ENCODE data around the gene HES7. TPM values are rescaled to one million over a fixed set of nuclear protein-coding genes. Genes with fewer than 3 reads are reported as not detected.
A peak's percentile ranks its signal among the peaks of the same experiment; 100 is the strongest.

The HES7 gene
- total RNA-seq, 1 experiment from 2014 or later = 0.61 TPM

- no peaks in the 10 kb centered on the region for H3K9me2 ChIP-seq (ENCODE audit: insufficient read depth)
- POLR2A ChIA-PET = interaction anchor here (1.6 to 2.8 kb wide), 2 partner anchors 29 to 48 kb away, joined by 3 to 14 read pairs; no protein-coding TSS in a partner anchor
- no peaks in the 10 kb centered on the region for H3K9me3 ChIP-seq (ENCODE audit: control insufficient read depth in 1 of 2, insufficient read depth in 1 of 2, low read depth in 1 of 2, low read length in 2 of 2)
- no peaks in the 10 kb centered on the region for H4K20me1 ChIP-seq (ENCODE audit: insufficient read depth)
- H3K4me1 ChIP-seq (ENCODE audit: control insufficient read depth in 1 of 2, insufficient read depth in 2 of 2, low read length in 2 of 2) = peaks cover 26 to 72% of the 10 kb centered on the region in 2 experiments
- ATAC-seq = peak; percentile 18
- H2AFZ ChIP-seq (ENCODE audit: low read depth, low read length, poor library complexity, severe bottlenecking) = no peak overlapping the region
- BruUV-seq (replicated peaks) = no TSS peak
- peak overlapping the region; percentile 54 for H3K9ac ChIP-seq (ENCODE audit: low read length)
- intact Hi-C loops (cut with micrococcal nuclease) = loop anchor here (5.0 to 10.0 kb wide), 2 partner anchors 259 to 438 kb away; partner anchors contain the start of genes RPL26, TP53 and WRAP53
- no peaks in the 10 kb centered on the region for H3K79me2 ChIP-seq (ENCODE audit: insufficient read depth, low read length)
- DNase-seq (ENCODE audit: low read depth, low spot score) = peak; percentile 60
- peak overlapping the region; percentile 44 to 57 for H3K4me3 ChIP-seq (replicated peaks in 1 of 2; ENCODE audit: low read depth in 1 of 2, low read length in 2 of 2)
- H3K36me3 ChIP-seq (ENCODE audit: control insufficient read depth in 1 of 2, insufficient read depth in 2 of 2, low read length in 2 of 2) = no peaks in the 10 kb centered on the region
- CTCF ChIA-PET = no interaction called here
- RAD21 ChIA-PET (ENCODE audit: low non-redundant PET in 1 of 2, low total read pairs in 2 of 2, uncharacterized antibody in 2 of 2, unreplicated experiment in 2 of 2) = interaction anchor here in 1 of 2 experiments (0.5 kb wide), 1 partner anchor 126 kb away, joined by 3 read pairs; no protein-coding TSS in a partner anchor
- peak overlapping the region; percentile 86 for H3K4me2 ChIP-seq (ENCODE audit: low read length)
- H3K27ac ChIP-seq (ENCODE audit: low read depth, low read length) = peak overlapping the region; percentile 57; the same call in 1 of the 2 replicates
- H3K27me3 ChIP-seq (ENCODE audit: insufficient read depth, low read length) = no peaks in the 10 kb centered on the region
- peak; percentile 68 for TF ChIP-seq YY1 (IDR thresholded peaks at IDR 0.05; ENCODE audit: extremely low read depth, insufficient replicate concordance, low read depth, low read length)
- no peak for TF ChIP-seq ELF1 (IDR thresholded peaks at IDR 0.05; ENCODE audit: borderline replicate concordance, low read depth)
- peak; percentile 26; the same call in 1 of the 2 replicates for TF ChIP-seq CBX3 (IDR thresholded peaks at IDR 0.05; ENCODE audit: low read depth)
- no peak for TF ChIP-seq SRF (IDR thresholded peaks at IDR 0.05; ENCODE audit: low read depth)
- no peak for TF ChIP-seq SP1 (IDR thresholded peaks at IDR 0.05; ENCODE audit: low read depth)
- no peak for TF ChIP-seq TCF7L2 (IDR thresholded peaks at IDR 0.05; ENCODE audit: borderline replicate concordance, extremely low read depth, insufficient read depth, insufficient read length)
- no peak for TF ChIP-seq JUND (IDR thresholded peaks at IDR 0.05)
- no peak for TF ChIP-seq EGR1 (IDR thresholded peaks at IDR 0.05; ENCODE audit: low read depth)
- no peak for TF ChIP-seq CEBPB (IDR thresholded peaks at IDR 0.05; ENCODE audit: low read depth)
- no peak for TF ChIP-seq EZH2 (IDR thresholded peaks at IDR 0.05)
- no peak for TF ChIP-seq SIN3A (IDR thresholded peaks at IDR 0.05; ENCODE audit: low read depth)
- no peak for TF ChIP-seq RAD21 (IDR thresholded peaks at IDR 0.05; ENCODE audit: low read depth)
- no peak for TF ChIP-seq ZNF274 (IDR thresholded peaks at IDR 0.05; ENCODE audit: low read depth, low read length)
- TF ChIP-seq ZBTB33 (IDR thresholded peaks at IDR 0.05; ENCODE audit: extremely low read depth, insufficient replicate concordance, low read length) = peak; percentile 23
- TF ChIP-seq POLR2AphosphoS5 (IDR thresholded peaks at IDR 0.05; ENCODE audit: low read depth, low read length) = peak; percentile 53; the same call in 1 of the 2 replicates
- no peak for TF ChIP-seq FOSL1 (IDR thresholded peaks at IDR 0.05; ENCODE audit: low read depth)
- TF ChIP-seq, protein P1, sequence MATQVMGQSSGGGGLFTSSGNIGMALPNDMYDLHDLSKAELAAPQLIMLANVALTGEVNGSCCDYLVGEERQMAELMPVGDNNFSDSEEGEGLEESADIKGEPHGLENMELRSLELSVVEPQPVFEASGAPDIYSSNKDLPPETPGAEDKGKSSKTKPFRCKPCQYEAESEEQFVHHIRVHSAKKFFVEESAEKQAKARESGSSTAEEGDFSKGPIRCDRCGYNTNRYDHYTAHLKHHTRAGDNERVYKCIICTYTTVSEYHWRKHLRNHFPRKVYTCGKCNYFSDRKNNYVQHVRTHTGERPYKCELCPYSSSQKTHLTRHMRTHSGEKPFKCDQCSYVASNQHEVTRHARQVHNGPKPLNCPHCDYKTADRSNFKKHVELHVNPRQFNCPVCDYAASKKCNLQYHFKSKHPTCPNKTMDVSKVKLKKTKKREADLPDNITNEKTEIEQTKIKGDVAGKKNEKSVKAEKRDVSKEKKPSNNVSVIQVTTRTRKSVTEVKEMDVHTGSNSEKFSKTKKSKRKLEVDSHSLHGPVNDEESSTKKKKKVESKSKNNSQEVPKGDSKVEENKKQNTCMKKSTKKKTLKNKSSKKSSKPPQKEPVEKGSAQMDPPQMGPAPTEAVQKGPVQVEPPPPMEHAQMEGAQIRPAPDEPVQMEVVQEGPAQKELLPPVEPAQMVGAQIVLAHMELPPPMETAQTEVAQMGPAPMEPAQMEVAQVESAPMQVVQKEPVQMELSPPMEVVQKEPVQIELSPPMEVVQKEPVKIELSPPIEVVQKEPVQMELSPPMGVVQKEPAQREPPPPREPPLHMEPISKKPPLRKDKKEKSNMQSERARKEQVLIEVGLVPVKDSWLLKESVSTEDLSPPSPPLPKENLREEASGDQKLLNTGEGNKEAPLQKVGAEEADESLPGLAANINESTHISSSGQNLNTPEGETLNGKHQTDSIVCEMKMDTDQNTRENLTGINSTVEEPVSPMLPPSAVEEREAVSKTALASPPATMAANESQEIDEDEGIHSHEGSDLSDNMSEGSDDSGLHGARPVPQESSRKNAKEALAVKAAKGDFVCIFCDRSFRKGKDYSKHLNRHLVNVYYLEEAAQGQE (IDR thresholded peaks at IDR 0.05; ENCODE audit: low read depth) = no peak
- TF ChIP-seq, protein P2, sequence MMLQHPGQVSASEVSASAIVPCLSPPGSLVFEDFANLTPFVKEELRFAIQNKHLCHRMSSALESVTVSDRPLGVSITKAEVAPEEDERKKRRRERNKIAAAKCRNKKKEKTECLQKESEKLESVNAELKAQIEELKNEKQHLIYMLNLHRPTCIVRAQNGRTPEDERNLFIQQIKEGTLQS (IDR thresholded peaks at IDR 0.05) = peak; percentile 97; the same call in 1 of the 2 replicates
- TF ChIP-seq ZFX (IDR thresholded peaks at IDR 0.05) = no peak
- TF ChIP-seq POLR2A (IDR thresholded peaks at IDR 0.05; ENCODE audit: borderline replicate concordance, extremely low read depth, insufficient read depth, insufficient read length) = no peak
- peak; percentile 56; the same call in 1 of the 2 replicates for TF ChIP-seq MAX (IDR thresholded peaks at IDR 0.05)
These were observed 1.4 kb upstream of the HES7 start for GRCh38 chr17:8125154-8125946.
